Kasumi-1 (cell line): ENCODE measurements around the gene ICA1.

Experiments
- DNase-seq, 2 experiments: peaks; one replicate each; lab custom pipeline; 2025; lab: John Stamatoyannopoulos, UW

Gene ICA1

GRCh38 chr7:8228068-8228467 lies 33.9 kb downstream of the ICA1 start:
- no peak for DNase-seq

DNA sequence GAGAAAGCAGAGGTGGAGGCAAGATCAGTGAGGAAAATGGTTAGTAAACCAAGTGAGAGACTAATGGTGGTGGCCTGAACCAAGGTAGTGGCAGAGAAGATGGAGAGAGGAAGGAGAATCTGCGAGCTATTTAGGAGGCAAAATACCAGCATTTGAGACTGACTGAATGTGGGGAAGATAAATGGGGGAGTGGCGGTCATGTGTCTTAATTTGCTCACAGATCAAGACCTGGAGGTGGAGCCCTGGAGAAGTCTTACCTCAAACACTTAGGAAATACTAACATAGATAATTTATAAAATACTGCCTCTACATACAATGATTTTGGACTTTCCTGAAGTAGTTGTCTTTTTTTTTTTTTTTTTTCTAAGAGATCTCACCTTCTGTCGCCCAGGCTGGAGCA lies 34.7 kb downstream of the ICA1 start:
- no peak for DNase-seq

DNA sequence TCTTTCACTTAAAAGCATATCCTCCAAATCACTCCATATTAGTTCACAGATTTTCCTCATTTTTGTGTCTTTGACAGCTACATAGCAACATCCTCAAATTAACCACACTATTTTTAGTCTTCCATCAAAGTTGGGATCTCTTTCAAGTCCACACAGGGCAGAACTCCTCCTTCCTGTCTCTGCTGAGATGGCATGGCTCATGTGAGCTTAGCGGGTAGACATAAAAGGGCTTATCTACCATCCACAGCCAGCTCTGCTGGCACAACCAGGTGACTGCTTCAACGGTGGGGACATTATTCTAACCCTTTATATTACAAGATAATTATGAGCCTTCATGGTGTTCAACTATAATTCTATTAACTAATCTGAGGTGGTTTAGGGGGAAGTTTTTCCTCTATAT lies 35.5 kb downstream of the ICA1 start:
- no peak for DNase-seq

- DNase-seq: no peak
Measured at GRCh38 chr7:8221567-8221966, 40.4 kb downstream of the ICA1 start.

DNA sequence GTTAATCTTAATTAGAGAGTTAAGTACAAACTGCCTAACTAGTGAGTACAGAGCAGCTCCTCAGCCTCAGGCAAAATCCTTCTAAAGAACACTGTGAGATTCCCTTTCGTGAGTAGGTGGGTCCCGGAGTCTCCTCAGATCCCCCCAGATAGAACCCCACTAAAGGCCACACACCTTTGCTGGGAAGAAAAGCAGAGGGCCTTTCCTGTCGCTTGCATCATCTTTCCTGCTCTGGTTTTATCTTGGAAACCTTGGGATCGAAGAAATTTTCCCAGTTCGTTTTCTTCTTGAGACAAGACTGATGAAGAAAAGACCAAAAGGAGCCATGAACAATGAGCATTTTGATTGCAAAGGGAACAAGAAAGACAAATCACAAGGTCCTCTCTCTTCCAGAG lies 40.9 kb downstream of the ICA1 start:
- no peak for DNase-seq

- DNase-seq: no peak
Measured at GRCh38 chr7:8220376-8221100, 41.4 kb downstream of the ICA1 start.

- DNase-seq: peak; percentile 41 to 63
Measured at GRCh38 chr7:8217200-8218068, 44.5 kb downstream of the ICA1 start.

GRCh38 chr7:8216334-8216690 lies 45.7 kb downstream of the ICA1 start:
- DNase-seq: no peak

DNA sequence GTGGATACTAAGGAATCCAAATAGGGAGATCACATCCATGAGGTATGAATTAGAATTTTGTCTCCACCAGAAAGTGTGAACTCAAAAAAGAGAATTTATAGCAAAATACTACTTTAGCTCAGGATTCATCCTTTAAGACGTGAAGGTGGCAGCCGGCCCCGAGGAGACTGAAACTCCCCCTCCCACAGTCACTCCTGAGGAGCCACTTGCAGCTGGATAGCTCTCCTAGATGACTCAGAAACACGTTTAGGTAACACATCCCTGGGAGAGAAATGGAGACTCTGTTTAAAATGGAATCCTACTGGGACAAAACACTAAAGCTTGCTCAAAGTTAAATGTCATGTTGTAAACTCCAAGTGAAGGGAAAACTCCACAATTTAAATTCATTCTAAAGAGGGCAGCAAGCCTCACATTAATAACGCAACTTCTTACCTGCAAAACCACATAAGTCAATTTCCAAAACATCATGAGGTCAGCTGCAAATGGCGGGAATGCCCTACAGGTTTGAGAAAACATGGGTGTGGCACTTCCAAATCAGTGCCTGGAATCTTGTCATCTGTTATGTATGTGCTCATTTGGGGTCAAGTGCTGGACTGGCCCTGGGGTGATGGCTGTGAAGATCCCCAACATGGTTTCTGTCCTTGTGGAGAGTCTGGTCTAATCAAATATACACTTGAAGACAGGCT lies 46.2 kb downstream of the ICA1 start:
- DNase-seq: no peak

- DNase-seq: no peak
Measured at GRCh38 chr7:8214244-8214824, 47.6 kb downstream of the ICA1 start.

- DNase-seq: no peak
Measured at GRCh38 chr7:8213381-8213780, 48.6 kb downstream of the ICA1 start.

GRCh38 chr7:8212638-8213037 lies 49.3 kb downstream of the ICA1 start:
- no peak for DNase-seq

DNA sequence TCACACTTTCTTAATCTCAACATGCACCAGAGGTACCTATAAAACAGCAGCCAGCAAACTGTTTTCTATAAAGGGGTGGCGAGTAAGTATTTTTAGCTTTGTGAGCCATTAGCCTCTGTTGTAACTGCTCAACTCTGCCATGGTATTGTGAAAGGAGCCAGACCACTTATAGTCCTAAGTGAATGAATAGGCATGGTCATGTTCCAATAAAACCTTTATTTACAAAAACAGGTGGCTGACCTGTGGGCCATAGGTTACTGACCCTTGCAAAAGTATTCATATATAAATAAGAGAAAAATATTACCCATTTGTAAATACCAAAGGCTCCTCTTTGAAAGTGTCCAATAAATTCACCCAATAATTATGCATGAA lies 50.3 kb downstream of the ICA1 start:
- no peak for DNase-seq

DNA sequence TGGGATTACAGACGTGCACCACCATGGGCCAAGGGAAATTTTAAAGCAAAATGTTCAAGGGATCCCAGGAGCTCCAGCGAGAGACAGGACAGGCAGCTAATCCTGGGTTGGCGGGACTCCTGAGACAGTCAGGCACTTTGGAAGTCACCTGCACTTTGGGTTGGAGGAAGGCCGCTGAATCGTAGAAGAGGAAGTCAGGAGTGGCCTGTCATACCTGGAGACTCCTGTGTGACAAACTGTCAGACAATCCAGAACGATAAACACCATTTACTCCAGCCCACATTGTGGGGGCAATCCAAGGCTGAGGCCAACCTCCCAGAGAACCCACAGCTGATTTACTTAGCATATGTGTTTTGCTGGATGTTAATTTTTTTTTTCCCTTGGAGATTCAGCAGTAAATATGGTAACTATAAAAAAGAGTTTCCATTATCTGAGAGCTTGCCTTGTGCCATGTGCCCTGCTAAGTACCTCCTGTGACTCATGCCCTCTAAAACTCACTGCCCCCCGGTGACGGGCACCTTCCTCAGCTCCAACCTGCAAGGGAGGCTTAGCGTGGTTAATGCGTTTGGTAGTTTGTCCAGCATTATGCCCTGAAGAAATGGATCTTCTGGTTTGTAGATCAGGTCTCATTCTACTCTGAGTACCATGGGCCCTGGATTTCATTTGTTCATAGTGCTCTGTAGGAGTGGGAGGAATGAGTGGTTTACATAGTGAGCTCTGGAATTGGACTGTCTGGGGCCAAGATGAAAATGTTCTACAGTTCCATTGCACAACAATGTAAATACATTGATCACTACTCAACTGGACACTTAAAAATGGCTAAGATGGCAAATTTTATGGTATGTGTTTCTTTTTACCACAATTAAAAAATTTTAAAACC lies 50.9 kb downstream of the ICA1 start:
- no peak for DNase-seq

GRCh38 chr7:8209353-8209752 lies 52.6 kb downstream of the ICA1 start:
- no peak for DNase-seq

- no peak for DNase-seq
Measured at GRCh38 chr7:8208816-8209215, 53.2 kb downstream of the ICA1 start.

- no peak for DNase-seq
Measured at GRCh38 chr7:8206956-8207355, 55.0 kb downstream of the ICA1 start.

DNA sequence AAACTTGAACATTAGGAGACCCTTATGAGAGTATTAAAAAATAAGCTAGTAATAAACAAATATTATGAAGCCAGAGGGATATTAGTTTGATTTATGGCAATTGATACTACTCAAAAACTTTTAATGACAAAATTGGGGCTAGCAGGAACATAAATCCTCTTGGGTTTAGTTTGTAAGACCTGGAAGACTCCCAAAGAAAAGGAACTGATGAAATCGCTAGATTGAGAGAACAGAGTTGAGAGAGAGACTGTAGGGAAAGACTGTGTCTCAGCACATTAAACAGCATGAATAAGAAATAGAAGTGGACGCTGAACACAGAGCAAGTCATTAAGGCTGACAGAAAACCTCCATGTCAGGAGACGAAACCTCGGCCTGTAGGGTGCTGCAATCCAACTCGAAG lies 56.4 kb downstream of the ICA1 start:
- DNase-seq: no peak

GRCh38 chr7:8205031-8205387 lies 57.0 kb downstream of the ICA1 start:
- no peak for DNase-seq

- no peak for DNase-seq
Measured at GRCh38 chr7:8204339-8205030, 57.5 kb downstream of the ICA1 start.

GRCh38 chr7:8201846-8202441 lies 60.0 kb downstream of the ICA1 start:
- no peak for DNase-seq
